Fibroblast of pulmonary artery (primary cell): Measurements from ENCODE around the gene NSRP1.
"Not testable (repeated sequence)": the region's sequence is repeated elsewhere in the genome, so short reads cannot be mapped to it uniquely, and the experiment has no call there.

ENCODE experiments used
- DNase-seq: peaks from one replicate; pipeline ENCODE4 v3.0.0-alpha.2; 2010; ENCODE audit warnings: low read depth
- H3K4me3 ChIP-seq: replicated peaks from 2 replicates; pipeline ENCODE4 v1.5.1; 2011; ENCODE audit warnings: low read depth, mild to moderate bottlenecking, control low read depth, low read length, moderate library complexity
- TF ChIP-seq, protein P1 (sequence below): IDR thresholded peaks from 2 replicates; pipeline ENCODE4 v1.5.1; 2011; ENCODE audit warnings: mild to moderate bottlenecking, control low read depth, low read length, inconsistent platforms; ENCODE audit errors: missing control alignments

NSRP1 gene

DNA sequence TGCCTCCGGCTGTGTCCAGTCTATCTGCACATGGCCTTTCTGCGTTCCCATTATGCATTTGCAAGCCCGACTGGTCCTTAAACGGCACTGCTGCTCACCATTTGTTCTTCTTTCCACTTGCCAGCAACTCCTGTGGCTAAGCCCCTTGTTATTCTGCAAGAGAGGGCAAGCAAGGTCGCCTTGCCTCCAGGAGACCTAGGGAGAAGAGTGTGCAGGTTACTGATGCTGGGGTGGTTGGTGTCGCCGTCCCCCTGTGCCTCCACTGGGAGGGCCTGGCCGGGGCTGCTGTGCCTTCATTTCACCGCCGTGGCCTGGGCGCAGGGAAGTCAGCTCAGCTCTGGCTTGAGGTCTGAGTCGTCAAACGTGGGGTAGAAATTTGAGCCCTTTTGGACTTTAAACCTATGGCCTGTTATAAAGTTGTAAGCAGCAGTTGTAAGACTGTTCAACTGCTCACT, 106.1 kb downstream of the NSRP1 start:
- no peak overlapping the region for H3K4me3 ChIP-seq
- TF ChIP-seq, protein P1, sequence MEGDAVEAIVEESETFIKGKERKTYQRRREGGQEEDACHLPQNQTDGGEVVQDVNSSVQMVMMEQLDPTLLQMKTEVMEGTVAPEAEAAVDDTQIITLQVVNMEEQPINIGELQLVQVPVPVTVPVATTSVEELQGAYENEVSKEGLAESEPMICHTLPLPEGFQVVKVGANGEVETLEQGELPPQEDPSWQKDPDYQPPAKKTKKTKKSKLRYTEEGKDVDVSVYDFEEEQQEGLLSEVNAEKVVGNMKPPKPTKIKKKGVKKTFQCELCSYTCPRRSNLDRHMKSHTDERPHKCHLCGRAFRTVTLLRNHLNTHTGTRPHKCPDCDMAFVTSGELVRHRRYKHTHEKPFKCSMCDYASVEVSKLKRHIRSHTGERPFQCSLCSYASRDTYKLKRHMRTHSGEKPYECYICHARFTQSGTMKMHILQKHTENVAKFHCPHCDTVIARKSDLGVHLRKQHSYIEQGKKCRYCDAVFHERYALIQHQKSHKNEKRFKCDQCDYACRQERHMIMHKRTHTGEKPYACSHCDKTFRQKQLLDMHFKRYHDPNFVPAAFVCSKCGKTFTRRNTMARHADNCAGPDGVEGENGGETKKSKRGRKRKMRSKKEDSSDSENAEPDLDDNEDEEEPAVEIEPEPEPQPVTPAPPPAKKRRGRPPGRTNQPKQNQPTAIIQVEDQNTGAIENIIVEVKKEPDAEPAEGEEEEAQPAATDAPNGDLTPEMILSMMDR: no peak
- no peak for DNase-seq

DNA sequence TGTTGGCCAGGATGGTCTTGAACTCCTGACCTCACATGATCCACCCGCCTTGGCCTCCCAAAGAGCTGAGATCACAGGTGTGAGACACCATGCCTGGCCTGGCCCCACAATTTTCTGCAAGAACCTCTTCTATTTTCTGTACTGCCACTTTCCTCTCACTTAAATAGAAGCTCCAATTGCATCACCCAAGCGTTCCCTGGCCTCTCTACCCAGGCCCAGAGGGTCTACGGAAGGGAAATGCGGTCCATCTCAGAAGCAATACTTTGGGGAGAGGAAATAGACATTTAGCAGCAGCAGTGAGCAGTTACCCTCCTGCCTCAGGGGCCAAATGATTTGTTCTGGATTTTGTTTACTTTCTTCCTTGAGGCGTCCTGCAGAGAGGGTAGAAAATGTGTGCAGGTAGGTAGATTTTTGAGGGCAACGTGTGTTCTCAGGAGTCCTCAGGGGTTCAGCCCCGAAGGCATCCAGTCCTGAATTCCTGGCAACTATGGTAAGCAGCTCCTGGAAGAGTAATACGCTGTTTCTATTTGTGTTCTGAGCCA, 107.9 kb downstream of the NSRP1 start:
- TF ChIP-seq, protein P1: no peak
- no peak for DNase-seq
- no peak overlapping the region for H3K4me3 ChIP-seq

DNA sequence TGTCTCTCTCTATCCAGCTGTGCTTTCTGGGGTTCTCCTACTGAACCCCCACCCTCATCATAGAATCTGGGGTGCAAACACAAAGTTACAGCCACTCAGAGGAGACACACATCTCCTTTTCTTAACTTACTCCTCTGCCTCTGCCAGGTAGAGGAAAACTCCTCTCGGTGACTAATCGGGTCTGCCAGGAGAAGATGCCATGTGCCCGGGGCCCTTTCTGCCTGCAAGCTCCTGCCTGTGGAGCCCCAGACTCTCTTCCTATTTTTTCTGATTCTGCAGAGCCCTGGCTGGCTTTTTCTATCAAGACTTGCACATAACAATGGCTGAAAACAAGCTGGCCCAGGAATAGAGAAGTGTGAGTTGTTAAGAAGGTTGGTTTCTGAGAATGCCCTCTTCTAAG, 108.5 kb downstream of the NSRP1 start:
- H3K4me3 ChIP-seq: no peak overlapping the region
- TF ChIP-seq, protein P1: no peak
- no peak for DNase-seq

DNA sequence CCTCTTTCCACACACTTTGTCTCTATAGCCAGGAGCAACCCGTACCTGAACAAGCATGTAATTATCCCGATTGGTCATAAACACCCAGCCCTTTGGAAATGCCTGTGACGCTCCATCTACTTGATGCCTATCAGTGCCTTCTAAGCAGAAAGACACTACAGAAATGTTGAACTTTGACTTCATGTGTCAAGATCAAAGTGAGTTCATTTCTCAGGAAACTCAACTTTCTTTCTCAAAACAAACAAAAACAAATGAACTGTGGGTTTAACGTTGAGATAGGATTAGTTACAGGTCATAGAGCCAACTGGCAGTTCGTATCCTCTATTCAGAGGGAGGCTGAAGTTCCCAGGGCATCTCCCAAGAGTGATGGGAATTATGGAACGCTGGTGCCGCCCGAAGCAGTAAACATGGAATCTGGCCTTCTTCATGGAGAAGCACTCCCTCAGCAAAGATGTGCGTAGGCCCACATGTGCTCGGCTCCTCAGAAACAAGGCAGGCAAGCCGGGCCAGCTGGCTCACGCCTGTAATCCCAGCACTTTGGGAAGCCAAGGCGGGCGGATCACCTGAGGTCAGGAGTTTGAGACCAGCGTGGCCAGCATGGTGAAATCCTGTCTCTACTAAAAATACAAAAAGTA, 109.4 kb downstream of the NSRP1 start:
- H3K4me3 ChIP-seq: no peak overlapping the region
- DNase-seq: no peak
- TF ChIP-seq, protein P1: no peak

DNA sequence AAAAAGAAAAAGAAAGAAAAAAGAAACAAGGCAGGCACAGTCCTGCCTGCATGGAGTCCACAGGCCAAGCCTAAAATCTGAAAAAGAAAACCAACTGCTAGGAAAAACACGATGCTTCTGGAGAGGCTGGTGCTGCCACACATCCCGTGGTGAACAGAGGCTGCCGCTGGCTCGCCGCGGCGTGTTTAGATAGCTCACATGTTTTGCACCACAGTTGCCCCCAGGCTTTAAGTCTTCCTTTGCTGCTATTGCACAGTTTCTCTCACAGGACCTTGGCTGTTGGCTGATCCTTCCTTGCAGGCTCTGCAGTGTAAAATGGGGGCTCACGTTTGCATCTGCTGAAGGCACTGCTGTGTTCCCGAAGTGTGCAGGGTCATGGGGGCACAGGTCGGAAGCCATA, 110.3 kb downstream of the NSRP1 start:
- TF ChIP-seq, protein P1: no peak
- DNase-seq: no peak
- no peak overlapping the region for H3K4me3 ChIP-seq

DNA sequence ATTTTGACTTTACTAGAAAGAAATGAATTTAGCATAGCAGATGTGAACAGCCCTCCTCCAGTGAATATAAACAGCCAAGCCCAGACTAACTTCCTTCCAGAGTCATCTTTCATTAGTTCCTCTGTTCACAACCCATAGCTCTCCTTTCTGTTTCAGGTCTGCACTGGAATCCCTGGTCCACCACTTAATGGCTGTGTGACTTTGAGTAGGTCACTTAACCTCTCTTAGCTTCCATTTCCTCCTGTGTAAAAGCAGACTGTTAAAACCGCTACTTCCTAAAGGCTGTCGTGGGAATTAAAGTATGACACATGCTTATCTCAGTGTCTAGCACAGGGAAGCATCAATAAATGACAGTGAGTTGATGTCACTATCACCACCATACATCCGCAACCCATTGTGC, 111.4 kb downstream of the NSRP1 start:
- H3K4me3 ChIP-seq: no peak overlapping the region
- no peak for DNase-seq
- TF ChIP-seq, protein P1: no peak

DNA sequence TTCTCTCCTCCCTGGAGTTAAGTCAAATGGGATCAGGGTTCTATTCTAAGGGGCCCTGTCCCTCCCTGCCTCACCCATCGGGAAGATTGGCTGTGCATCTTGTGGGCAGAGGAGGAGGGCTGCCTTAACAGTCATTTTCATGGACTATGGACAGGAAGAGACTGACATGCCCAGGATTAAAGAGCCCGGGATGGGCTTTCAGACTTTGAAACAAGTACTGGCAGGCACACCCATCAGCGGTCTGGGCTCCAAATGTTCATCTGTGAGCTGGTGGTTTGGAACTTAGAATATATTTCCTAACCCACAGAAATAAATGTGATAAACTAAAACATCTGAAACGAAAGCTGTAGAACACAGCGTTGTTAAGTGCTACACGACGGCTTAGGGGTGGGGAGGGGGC, 112.4 kb downstream of the NSRP1 start:
- no peak for DNase-seq
- TF ChIP-seq, protein P1: no peak
- no peak overlapping the region for H3K4me3 ChIP-seq

DNA sequence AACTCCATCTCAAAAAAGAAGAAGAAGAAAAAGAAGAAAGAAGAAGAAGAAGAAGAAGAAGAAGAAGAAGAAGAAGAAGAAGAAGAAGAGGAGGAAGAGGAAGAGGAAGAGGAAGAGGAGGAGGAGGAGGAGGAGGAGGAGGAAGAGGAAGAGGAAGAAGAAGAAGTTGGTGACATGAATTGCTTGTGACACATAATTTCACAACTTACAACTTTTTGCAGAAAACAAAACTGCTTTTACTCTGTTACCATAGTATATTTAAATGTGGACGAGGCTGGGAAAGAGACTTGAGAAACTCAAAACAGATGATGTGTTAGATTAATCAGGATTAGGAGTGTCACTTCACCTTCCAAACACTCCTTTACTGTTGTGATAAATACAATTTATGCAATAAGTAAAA, 113.4 kb downstream of the NSRP1 start:
- H3K4me3 ChIP-seq, DNase-seq: not testable (repeated sequence)
